ENCODE data around the gene SMIM44.

Gene SMIM44

GRCh38 chr19:3478409-3479176, 4.6 kb downstream of the SMIM44 start:
- DNase-seq (ENCODE audit: low read depth in 1 of 2, low spot score in 1 of 2): no peak

DNA sequence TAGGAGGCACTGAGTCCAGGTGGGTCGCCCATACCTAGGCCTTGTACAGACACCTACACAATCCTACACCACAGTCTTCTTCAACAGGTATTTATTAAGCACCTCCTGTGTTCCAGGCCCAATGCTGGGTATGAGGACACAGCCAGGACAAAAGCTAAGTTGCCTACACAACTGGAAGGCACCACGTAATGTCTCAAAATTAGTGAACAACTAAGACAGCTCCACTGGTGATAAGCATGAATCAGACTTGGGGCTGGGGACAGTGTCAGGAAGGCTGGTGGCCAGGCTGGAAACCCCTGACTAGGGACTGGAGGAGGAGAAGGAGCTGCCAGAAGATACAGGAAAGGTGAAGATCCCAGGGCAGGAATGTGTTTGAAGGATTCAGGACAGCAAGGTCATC, 5.3 kb downstream of the SMIM44 start:
- no peak for DNase-seq (ENCODE audit: low read depth in 1 of 2, low spot score in 1 of 2)

DNA sequence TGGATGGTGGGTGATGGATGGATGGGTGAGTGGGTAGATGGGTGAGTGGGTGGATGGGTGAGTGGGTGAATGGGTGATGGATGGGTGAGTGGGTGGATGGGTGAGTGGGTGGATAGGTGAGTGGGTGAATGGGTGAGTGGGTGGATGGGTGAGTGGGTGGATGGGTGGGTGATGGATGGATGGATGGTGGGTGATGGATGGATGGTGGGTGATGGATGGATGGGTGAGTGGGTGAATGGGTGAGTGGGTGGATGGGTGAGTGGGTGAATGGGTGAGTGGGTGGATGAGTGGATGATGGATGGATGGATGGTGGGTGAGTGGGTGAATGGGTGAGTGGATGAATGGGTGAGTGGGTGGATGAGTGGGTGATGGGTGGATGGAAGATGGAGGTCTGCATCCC, 5.7 kb downstream of the SMIM44 start:
- DNase-seq (ENCODE audit: low read depth in 1 of 2, low spot score in 1 of 2): no peak

GRCh38 chr19:3476830-3477229, 6.4 kb downstream of the SMIM44 start:
- no peak for DNase-seq (ENCODE audit: low read depth in 1 of 2, low spot score in 1 of 2)

DNA sequence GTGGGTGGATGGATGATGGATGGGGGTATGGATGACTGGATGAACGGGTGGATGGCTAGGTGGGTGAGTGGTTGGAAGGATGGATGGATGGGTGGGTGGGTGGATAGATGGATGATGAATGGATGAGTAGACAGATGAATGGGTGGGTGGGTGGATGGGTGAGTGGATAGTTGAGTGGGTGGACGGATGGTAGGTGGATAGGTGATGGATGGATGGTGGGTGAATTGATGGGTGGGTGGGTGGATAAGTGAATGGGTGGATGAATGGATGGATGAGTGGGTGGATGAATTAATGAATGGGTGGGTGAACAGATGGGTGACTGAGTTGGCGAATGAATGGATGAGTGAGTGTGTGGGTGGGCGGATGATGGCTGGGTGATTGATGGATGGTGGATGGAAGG, 7.8 kb downstream of the SMIM44 start:
- no peak for DNase-seq (ENCODE audit: low read depth in 1 of 2, low spot score in 1 of 2)

GRCh38 chr19:3474614-3475013, 8.6 kb downstream of the SMIM44 start:
- no peak for DNase-seq (ENCODE audit: low read depth in 1 of 2, low spot score in 1 of 2)

GRCh38 chr19:3474010-3474409, 9.2 kb downstream of the SMIM44 start:
- no peak for DNase-seq (ENCODE audit: low read depth in 1 of 2, low spot score in 1 of 2)

DNA sequence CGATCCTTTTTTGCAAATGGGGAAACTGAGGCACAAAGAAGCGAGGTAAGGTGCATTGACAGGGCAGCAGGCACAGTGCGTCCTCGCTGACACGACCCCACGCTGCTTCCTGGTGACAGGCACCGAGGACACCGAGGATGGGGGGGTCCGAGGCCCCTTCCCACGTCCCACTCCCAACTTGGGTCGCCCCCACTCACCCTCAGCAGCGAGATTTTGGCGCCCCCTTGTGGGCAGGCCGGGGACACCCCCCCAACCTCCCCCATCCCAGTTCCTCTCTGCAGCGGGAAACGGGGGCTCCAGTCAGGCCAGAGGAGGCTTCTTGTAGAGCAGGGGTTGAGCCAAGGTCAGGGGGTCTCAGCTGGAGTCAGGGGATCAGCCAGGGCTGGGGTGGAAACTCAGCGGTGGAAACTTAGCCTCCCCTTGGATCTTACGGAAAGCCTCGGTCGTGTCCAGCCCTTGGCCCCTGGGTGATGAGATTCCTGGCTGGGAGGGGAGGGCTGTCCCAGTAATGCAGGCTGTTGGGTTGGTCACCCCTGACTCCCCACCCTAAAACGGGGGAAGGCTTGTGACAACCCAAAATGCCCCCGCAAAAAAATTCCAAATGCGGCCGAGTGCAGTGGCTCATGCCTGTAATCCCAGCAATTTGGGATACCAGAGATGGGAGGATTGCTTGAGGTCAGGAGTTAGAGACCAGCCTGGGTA, 11.1 kb downstream of the SMIM44 start:
- DNase-seq (ENCODE audit: low read depth in 1 of 2, low spot score in 1 of 2): peak in 1 of 2 donors; percentile 16

DNA sequence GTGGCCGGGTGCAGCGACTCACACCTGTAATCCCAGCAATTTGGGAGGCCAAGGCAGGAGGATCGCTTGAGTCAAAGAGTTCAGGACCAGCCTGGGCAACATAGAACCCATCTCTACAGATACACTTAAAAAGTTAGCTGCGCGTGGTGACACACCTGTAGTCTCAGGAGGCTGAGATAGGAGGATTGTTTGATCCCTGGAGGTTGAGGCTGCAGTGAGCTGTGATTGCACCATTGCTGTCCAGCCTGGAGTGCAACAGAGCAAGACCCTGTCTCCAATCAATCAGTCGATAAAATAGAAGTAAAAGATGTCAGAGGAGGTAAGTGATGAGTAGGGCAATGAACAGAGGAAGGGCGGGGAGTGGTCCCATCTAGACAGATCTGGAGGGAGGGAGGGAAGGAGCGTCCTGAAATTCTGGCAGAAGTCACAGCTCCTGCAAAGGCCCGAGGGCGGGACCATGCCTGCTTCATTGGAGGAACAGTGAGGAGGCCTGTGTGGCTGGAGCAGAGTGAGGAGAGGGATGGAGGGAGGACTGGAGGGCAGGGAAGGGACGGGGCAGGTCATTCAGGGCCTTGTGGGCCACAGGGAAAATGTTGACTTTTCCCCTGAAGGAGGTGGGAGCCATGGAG, 12.6 kb downstream of the SMIM44 start:
- no peak for DNase-seq (ENCODE audit: low read depth in 1 of 2, low spot score in 1 of 2)

- DNase-seq (ENCODE audit: low read depth in 1 of 2, low spot score in 1 of 2): no peak
Observed at GRCh38 chr19:3469638-3470499, 13.4 kb downstream of the SMIM44 start.

GRCh38 chr19:3468211-3468610, 15.0 kb downstream of the SMIM44 start:
- no peak for DNase-seq (ENCODE audit: low read depth in 1 of 2, low spot score in 1 of 2)

- no peak for DNase-seq (ENCODE audit: low read depth in 1 of 2, low spot score in 1 of 2)
Observed at GRCh38 chr19:3467437-3468198, 15.6 kb downstream of the SMIM44 start.

GRCh38 chr19:3466635-3467034, 16.6 kb downstream of the SMIM44 start:
- no peak for DNase-seq (ENCODE audit: low read depth in 1 of 2, low spot score in 1 of 2)

- DNase-seq (ENCODE audit: low read depth in 1 of 2, low spot score in 1 of 2): no peak
Observed at GRCh38 chr19:3465552-3465951, 17.7 kb downstream of the SMIM44 start.

DNA sequence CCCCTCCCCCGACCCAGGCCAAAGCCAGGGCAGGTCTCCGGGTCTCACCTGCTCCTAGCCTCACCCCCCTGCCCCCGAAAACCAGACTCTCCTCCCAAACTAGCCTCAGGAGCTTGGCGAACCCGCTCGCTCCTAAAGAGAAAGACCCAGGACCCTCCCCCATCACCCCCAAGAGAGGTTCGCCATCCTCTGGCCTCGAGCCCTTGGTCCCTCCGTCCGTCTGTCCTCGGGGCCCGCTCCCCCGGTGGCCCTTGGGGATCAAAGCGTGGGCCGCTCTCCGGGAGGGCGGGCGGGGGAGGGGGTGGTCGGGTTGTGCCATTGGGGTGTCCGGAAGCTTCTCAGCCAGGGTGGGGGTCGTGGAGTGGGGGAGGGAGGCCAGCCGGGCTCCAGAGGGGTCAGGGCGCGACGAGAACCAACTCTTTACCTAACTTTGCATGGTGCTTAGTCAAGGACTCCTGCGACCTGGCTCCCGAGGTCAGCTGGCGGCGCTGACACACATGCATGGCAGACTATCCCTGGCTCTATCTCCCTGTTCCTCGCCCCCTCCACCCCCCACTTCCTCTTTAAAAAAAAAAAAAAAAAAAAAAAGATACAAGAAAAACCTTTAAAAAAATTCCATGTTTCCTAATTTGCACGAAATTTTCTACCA, 18.5 kb downstream of the SMIM44 start:
- DNase-seq (ENCODE audit: low read depth in 1 of 2, low spot score in 1 of 2): no peak

GRCh38 chr19:3463714-3464586, 19.3 kb downstream of the SMIM44 start:
- DNase-seq (ENCODE audit: low read depth in 1 of 2, low spot score in 1 of 2): no peak

DNA sequence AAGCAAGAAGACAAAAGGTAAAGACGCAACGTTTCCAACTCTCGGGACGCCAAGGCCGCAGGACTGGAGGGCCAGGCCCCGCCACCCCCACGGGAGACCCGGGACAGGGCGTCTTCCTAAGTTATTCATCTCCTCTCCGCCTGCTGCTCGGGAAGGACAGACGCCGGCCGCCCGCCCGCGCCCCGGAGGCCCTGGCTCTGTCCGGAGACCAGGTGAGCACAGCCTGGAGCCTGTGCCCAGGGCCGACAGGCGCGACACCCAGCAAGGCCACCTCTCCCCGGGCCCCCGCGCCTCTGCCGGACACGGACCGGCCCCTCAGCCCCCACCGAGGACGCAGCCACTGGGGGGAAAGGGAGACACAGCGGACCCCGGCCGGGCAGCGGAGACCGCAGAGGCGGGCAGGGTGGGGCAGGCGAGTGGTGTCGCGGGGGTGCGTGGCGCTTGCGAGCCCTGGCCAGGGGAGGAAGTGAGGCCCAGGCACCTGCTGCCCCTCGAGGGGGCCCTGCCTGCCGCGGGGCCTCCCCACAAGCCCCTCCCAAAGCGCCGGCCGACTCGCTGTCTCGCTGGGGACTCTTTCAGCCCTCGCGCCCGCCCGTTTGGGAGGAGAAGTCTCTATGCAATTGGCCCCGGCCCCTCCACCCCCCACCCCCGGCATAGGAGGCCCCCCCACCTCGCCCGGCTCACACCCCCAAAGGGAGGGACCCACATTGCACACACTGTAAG, 20.1 kb downstream of the SMIM44 start:
- DNase-seq (ENCODE audit: low read depth in 1 of 2, low spot score in 1 of 2): no peak

DNA sequence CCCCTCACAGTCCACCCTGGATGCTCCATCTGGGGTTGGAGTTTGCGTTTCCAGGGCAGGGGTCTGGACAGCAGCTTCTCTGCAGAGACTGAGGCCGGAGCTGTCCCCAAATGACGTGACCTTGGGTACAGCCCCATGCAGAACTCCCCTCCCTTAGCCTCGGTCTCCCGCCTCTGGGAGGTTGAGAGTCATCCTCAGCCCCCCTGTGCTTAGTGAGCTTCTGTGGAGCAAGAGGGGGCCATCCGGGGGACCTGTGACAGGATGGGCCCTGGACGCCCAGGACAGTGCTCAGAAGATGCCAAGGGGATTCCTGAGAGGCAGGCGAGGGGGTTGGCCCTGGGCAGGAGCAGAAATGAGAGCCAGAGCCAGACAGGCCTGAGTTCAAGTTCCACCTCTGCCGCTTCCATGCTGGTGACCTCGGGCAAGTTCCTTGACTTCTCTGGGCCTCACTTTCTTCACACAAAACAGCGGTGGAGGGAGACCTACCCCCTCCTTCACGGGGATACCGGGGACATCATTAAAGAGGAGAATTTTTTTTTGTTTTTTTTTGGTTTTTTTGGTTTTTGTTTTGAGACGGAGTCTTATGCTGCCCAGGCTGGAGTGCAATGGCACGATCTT, 23.2 kb downstream of the SMIM44 start:
- no peak for DNase-seq (ENCODE audit: low read depth in 1 of 2, low spot score in 1 of 2)

All from activated CD4-positive, alpha-beta T cell treated with anti-CD3 and anti-CD28 coated beads, Interleukin-2, amount 50 U/mL, for 24 hours (primary cell).